MV-4-11 (cell line): ENCODE data around the gene LAMA3.
A peak's percentile ranks its signal among the peaks of the same experiment; 100 is the strongest.
"Not testable (repeated sequence)": the region's sequence is repeated elsewhere in the genome, so short reads cannot be mapped to it uniquely, and the experiment has no call there.

Experiments
- DNase-seq: peaks from one replicate; lab custom pipeline; 2025; lab: John Stamatoyannopoulos, UW

Gene LAMA3

DNA sequence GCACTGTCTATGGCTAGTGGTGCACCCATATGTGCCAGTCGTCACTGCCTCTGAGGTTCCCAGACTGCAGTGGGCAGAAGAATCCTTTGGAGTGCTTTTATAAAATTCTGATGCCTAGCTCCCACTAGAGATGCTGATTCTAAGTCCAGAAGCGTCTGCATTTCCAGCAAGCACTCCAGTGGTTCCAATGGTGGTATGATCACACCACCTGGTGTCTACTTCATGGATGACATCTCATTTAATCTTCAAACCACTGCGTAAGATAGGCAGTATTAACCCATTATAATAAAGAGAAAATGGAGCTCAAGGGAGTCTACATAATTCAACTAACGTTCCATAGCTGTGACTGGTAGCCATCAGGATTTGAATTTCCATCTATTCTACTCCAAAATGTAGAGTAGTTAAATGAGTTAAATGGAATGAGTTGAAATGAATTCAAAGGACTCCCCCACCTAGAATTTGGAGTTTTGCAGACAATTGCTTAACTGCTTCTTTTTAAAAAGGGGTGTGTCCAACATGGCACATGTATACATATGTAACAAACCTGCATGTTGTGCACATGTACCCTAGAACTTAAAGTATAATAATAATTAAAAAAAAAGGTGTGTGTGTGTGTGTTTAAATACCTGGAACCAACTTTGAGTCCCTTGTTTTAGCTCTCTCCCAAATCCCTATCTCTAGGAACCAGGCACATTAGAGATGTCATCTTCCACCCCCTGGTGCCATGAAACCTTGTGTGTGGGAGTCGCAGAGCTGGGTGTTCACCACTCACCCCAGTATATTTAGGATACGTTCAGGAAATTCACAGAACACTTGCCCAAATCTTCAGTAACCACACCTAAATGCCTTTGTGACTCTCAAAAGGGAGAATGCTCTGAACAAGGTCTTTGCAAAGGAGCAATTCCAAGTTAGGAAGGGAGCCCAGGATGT lies 14.1 kb downstream of the LAMA3 start:
- peak; percentile 41 for DNase-seq

GRCh38 chr18:23703987-23704384 lies 14.7 kb downstream of the LAMA3 start:
- no peak for DNase-seq

DNA sequence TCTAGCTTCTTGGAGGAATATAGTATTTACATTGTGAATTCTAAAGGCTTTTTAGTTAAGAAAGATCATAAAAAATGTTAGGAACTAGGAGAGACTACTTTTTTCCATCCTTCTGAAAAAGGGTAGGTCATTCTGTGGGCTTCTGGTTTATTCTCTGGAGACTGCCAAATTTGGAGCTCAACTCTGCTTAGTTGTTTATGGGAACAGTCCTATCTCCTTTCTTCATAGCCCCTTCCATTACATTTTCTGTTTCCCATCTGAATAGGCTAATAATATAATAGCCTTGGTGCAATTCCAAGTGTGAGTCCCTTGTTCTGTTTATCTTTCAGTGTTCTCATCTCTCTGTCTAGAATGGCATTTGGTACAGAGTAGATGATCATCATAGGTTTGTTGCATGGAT lies 15.6 kb downstream of the LAMA3 start:
- DNase-seq: no peak

- no peak for DNase-seq
Measured at GRCh38 chr18:23706971-23707640, 17.9 kb downstream of the LAMA3 start.

- DNase-seq: no peak
Measured at GRCh38 chr18:23710068-23710527, 20.8 kb downstream of the LAMA3 start.

- DNase-seq: no peak
Measured at GRCh38 chr18:23710946-23711345, 21.7 kb downstream of the LAMA3 start.

DNA sequence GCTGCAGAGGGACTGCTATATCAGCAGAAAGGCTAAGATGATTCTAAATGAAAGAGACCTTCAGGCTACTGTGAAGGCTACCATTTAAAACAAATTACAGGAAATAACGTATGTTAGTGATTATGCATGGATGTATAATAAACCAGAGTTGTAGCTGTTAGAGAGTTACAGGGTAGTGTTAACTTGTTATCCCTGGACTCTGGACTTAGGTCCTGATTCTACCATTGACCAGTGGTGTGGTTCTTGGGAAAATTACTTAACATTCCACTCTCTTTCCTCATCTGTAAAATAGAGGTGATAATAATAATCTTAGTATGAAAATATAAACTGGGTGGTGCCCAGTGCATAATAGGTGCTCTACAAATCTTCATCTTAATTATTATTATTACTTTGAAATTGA lies 22.2 kb downstream of the LAMA3 start:
- no peak for DNase-seq

GRCh38 chr18:23712445-23712844 lies 23.2 kb downstream of the LAMA3 start:
- peak; percentile 33 for DNase-seq

DNA sequence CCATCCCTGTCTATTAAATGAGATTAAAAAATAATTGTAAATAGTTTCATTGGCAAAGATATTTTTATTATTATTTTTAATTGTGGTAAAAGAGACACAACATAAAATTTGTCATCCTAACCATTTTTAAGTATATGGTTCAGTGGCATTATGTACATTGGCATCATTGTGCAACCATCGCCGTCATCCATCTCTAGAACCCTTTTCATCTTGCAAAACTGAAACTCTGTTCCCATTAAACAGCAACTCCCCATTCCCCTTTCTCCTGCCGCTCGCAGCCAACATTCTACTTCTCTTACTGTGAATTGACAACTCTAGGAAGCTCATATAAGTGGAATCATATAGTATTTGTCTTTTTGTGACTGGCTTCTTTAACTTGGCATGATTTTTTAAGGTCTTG lies 25.3 kb downstream of the LAMA3 start:
- DNase-seq: peak; percentile 58

DNA sequence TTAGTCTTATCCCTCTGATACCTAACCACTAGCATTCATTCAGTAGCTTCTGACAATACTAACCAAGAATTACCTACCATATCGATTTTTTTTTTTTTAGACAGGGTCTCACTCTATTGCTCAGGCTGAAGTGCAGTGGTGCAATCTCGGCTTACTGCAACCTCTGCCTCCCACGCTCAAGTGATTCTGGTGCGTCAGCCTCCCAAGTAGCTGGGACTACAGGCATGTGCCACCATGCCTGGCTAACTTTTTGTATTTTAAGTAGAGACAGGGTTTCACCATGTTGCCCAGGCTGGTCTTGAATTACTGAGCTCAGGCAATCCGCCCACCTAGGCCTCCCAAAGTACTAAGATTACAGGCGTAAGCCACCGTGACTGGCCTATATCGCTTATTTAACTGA lies 26.8 kb downstream of the LAMA3 start:
- not testable (repeated sequence) for DNase-seq

- DNase-seq: no peak
Measured at GRCh38 chr18:23716516-23716915, 27.3 kb downstream of the LAMA3 start.

- DNase-seq: no peak
Measured at GRCh38 chr18:23716966-23717365, 27.7 kb downstream of the LAMA3 start.

- DNase-seq: no peak
Measured at GRCh38 chr18:23718243-23718720, 29.0 kb downstream of the LAMA3 start.

GRCh38 chr18:23718731-23719130 lies 29.5 kb downstream of the LAMA3 start:
- DNase-seq: no peak

DNA sequence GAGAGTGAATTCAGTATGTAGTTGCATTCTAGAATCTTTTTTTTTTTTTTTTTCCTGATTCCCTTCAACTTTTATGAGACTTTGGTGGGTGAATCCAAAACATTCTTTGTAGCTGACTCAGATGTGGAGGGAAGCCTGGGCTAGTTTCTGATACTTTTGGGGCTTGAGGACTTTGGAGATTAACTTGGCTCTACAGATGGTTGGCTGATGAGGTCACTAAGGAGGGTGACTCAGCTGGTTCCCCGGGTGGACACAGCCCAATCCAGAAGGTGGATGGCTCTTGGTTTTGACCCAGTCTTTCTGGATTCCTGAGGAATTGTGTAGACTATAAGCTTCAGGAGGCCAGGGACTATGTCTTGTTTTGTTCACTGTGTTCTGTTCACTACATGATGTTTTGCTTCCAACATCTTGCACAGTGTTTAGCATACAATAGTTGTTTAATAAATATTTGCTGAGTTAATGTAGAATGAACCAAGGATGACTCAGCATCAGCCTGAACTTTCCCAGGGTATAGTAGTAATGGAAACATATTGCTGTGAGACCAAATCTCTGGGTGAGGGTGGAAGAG lies 30.5 kb downstream of the LAMA3 start:
- peak; percentile 14 for DNase-seq

GRCh38 chr18:23721696-23722480 lies 32.6 kb downstream of the LAMA3 start:
- DNase-seq: no peak

DNA sequence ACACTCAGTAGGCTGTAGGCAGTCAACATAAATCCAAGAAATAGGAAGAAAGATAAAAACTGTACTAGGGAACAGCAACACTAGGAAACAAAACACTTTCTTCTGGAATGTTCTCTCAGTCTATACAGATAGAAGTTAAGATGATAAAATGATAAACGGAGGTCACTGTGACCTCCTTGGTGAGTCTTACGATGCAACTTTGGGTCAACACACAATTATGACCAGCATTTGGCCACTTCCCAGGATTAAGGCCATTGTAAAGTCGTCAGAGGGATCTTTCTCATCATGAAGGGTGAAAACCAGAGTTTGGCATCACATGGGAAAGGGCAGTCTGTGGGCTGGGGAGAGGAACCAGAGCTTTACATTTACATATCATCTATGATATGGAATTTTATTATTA lies 33.4 kb downstream of the LAMA3 start:
- no peak for DNase-seq

GRCh38 chr18:23723121-23723520 lies 33.9 kb downstream of the LAMA3 start:
- DNase-seq: no peak

DNA sequence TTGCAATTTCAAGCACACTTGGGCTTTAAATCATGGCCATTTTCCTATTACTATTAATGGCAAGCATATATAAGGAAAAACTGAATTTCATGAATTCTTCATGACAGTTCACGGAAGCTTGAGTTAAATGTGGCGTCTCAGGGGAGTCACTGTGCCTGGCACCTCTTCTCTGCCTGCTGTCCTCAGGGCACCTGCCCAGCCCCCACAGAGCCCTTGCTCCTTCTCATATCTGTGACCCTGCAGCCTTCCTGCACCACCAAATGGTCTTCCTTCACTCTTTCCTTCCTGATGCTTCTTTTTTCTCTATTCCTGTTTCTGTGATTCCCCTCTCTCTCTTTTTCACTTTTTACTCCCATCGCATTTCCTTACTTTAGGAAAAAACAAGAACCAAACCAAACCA lies 35.4 kb downstream of the LAMA3 start:
- DNase-seq: no peak

- DNase-seq: no peak
Measured at GRCh38 chr18:23725351-23725750, 36.1 kb downstream of the LAMA3 start.

DNA sequence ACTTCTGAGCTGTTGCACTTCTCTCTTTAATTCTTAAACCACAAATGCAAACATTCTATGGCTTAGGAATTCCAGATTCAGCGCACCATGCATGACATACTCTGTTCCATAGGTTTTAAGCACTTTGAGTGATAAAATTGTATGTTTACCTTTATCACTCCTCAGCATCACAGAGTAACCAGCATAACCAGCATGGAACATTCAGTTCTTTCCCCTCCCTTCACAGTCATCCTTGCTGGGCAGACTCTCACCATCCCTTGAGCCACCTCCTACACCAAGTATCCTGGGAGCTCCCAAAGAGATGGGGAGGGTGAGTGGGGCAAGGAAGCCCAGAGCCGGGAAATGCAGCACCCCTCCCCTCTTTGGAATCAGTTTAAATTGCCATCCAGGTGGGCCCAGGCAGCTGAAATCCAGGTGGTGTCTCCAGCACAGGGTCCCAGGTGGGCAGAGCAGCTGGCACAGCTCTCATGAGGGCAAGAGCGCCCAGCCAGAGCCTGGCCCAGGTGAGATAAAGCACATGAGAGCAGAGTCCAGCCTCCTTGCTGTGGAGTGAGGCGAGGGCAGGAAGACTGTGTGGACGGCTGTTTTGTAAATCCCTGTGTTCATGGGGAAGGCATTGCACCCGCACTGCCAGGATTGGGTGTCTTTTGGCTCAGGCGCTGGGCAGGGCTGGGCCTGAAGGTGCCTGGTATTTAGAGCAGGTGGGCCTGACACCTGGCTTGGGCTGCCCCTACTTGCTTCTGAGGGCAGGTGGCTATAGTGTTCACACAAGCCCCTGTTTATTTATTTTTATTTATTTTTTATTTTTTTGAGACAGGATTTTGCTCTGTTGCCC lies 36.8 kb downstream of the LAMA3 start:
- DNase-seq: no peak
